Ishikawa (cell line): ENCODE data around the gene RTN4IP1.

ENCODE experiments used
- CEBPB ChIP-seq: IDR thresholded peaks from 2 replicates; pipeline ENCODE4 v1.6.1; 2012
- CREB1 ChIP-seq: IDR thresholded peaks from 2 replicates; pipeline ENCODE4 v1.6.1; 2012; ENCODE audit warnings: low read depth
- EGR1 ChIP-seq: IDR thresholded peaks from 2 replicates; pipeline ENCODE4 v1.6.1; 2012
- EP300 ChIP-seq: IDR thresholded peaks from 2 replicates; pipeline ENCODE4 v1.6.1; 2012; ENCODE audit warnings: borderline replicate concordance
- FOXM1 ChIP-seq: IDR thresholded peaks from 2 replicates; pipeline ENCODE4 v1.6.1; 2012; ENCODE audit warnings: low read depth, borderline replicate concordance
- MAX ChIP-seq: IDR thresholded peaks from 2 replicates; pipeline ENCODE4 v1.6.1; 2012
- NFIC ChIP-seq: IDR thresholded peaks from 2 replicates; pipeline ENCODE4 v1.6.1; 2012
- RAD21 ChIP-seq: IDR thresholded peaks from 2 replicates; pipeline ENCODE4 v1.6.1; 2012; ENCODE audit warnings: low read depth
- TAF1 ChIP-seq: IDR thresholded peaks from 2 replicates; pipeline ENCODE4 v1.6.1; 2012; ENCODE audit warnings: low read depth, mild to moderate bottlenecking
- TCF12 ChIP-seq: IDR thresholded peaks from 2 replicates; pipeline ENCODE4 v1.6.1; 2012; ENCODE audit warnings: low read depth
- TEAD4 ChIP-seq: IDR thresholded peaks from 2 replicates; pipeline ENCODE4 v1.6.1; 2012
- USF1 ChIP-seq: IDR thresholded peaks from 2 replicates; pipeline ENCODE4 v1.6.1; 2012
- YY1 ChIP-seq: IDR thresholded peaks from 2 replicates; pipeline ENCODE4 v1.6.1; 2012; ENCODE audit warnings: low read depth
- ZBTB7A ChIP-seq: IDR thresholded peaks from 2 replicates; pipeline ENCODE4 v1.6.1; 2012; ENCODE audit warnings: low read depth
- TF ChIP-seq, protein P1 (sequence below): IDR thresholded peaks from 2 replicates; pipeline ENCODE4 v1.6.1; 2012; ENCODE audit warnings: low read depth, mild to moderate bottlenecking

RTN4IP1 gene

DNA sequence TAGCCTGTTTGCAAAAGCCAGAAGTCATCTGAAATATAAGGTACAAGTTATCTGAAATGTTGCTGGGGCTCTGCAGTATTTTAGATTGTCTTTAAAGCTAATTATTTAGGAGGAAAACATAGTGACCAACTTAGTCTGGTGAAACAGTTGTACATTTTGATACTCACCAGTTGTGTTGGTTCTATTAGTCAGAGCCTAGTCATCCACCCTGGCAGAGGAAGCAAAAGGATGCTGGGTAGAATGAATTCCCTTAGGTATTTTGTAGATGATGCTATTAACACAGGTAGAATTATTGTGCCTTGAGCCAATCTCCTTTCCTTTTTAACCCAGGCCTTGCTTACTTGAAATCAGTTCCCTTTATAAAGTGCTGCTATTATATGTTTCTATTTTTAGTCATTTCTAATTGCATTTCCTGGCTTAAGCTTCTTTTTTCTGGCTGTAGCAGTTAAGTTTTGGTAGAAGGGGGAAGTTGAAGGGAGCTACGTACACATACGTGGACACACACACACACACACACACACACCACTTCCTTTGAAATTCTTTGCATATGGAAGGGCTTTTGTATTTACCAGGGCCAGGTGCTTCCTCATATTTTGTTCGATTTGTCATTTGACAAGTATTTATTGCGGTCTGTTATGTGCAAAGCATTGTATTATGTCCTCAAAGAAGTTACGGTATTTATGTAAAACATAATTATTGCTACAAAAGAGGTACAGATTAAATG is 82.4 kb downstream of the RTN4IP1 start:
- TF ChIP-seq CEBPB (no peak), MAX (no peak), EGR1 (no peak), TEAD4 (no peak), CREB1 (no peak), EP300 (no peak), RAD21 (no peak)

- TF ChIP-seq, protein P1, sequence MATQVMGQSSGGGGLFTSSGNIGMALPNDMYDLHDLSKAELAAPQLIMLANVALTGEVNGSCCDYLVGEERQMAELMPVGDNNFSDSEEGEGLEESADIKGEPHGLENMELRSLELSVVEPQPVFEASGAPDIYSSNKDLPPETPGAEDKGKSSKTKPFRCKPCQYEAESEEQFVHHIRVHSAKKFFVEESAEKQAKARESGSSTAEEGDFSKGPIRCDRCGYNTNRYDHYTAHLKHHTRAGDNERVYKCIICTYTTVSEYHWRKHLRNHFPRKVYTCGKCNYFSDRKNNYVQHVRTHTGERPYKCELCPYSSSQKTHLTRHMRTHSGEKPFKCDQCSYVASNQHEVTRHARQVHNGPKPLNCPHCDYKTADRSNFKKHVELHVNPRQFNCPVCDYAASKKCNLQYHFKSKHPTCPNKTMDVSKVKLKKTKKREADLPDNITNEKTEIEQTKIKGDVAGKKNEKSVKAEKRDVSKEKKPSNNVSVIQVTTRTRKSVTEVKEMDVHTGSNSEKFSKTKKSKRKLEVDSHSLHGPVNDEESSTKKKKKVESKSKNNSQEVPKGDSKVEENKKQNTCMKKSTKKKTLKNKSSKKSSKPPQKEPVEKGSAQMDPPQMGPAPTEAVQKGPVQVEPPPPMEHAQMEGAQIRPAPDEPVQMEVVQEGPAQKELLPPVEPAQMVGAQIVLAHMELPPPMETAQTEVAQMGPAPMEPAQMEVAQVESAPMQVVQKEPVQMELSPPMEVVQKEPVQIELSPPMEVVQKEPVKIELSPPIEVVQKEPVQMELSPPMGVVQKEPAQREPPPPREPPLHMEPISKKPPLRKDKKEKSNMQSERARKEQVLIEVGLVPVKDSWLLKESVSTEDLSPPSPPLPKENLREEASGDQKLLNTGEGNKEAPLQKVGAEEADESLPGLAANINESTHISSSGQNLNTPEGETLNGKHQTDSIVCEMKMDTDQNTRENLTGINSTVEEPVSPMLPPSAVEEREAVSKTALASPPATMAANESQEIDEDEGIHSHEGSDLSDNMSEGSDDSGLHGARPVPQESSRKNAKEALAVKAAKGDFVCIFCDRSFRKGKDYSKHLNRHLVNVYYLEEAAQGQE = no peak
- TF ChIP-seq NFIC (no peak), TAF1 (no peak), ZBTB7A (no peak)
These were observed 83.0 kb downstream of the RTN4IP1 start for GRCh38 chr6:106546261-106546690.

GRCh38 chr6:106540907-106541306 is 88.4 kb downstream of the RTN4IP1 start:
- TF ChIP-seq EP300 (no peak), EGR1 (no peak), CREB1 (no peak), RAD21 (no peak), YY1 (no peak), FOXM1 (no peak), TAF1 (no peak), TCF12 (no peak), NFIC (no peak), MAX (no peak), TEAD4 (no peak)
- TF ChIP-seq, protein P1 = no peak

GRCh38 chr6:106540432-106540831 is 88.9 kb downstream of the RTN4IP1 start:
- TF ChIP-seq YY1 (no peak), RAD21 (no peak), ZBTB7A (no peak), USF1 (no peak), TAF1 (no peak), EP300 (no peak), CEBPB (no peak), FOXM1 (no peak), TEAD4 (no peak)

DNA sequence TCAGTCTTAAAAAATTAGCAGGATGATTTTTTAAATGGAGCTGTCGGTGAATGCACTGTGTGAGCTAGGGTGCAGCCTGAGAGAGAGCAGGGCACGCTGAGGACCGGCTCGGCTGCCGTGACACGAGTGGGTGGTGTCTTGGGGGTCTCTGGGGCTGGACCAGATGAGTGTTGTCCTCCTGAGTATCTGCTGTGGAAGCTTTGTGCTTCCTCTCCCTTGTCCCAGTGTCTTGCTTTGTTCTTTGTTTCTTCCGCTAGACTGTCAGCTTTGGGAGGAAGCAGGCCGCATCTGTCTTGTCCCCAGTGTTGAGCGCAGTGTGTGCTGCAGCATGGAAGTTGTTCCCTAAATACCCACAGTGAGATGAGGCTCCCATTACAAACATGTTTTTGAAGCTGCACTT is 89.4 kb downstream of the RTN4IP1 start:
- no peak for TF ChIP-seq TEAD4
- TF ChIP-seq EGR1 = no peak
- TF ChIP-seq USF1 = no peak
- TF ChIP-seq EP300 = no peak

DNA sequence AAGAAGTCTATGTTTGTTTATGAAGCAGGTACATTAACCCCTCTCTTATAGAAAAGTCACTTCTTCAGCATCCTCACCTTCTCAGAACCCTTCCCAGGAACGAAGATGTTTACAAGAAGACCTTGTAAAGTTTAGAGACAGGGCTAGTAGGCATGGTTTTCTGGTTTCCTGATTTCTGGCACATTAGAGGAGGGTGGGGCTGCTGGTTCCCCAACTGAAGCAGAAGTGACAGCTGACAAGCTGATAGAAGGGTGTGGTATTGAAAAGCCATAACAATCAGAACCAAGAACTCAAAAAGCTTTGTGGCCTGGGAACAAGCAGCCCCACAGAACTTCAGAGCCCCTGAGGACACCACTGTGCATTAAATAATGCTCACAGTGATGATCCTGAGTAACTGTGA is 91.2 kb downstream of the RTN4IP1 start:
- TF ChIP-seq NFIC = no peak
- TF ChIP-seq USF1 = no peak
- TF ChIP-seq CEBPB = no peak
- no peak for TF ChIP-seq MAX
- no peak for TF ChIP-seq RAD21
- no peak for TF ChIP-seq TEAD4
- TF ChIP-seq, protein P1 = no peak
- no peak for TF ChIP-seq YY1
- TF ChIP-seq EGR1 = no peak
- TF ChIP-seq TAF1 = no peak
- TF ChIP-seq TCF12 = no peak
